ENCODE measurements around the gene ZHX3.

DNA sequence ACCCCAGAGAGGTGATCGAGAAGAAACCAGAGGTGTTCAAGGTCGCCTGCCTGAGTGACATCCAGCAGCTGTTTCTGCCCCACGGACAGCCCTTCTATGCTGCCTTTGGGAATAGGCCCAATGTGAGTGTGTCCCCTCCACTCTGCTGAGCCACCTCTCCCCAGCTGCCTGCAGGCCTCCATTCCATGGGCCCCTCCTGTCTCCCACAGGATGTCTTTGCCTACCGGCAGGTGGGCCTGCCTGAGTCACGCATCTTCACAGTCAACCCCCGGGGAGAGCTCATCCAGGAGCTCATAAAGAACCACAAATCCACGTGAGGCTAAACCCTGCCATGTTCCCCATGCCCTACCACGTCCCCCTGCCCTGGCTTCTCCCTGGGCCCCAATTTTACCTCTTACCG lies 40.7 kb upstream of the ZHX3 start:
- TF ChIP-seq, protein P1, sequence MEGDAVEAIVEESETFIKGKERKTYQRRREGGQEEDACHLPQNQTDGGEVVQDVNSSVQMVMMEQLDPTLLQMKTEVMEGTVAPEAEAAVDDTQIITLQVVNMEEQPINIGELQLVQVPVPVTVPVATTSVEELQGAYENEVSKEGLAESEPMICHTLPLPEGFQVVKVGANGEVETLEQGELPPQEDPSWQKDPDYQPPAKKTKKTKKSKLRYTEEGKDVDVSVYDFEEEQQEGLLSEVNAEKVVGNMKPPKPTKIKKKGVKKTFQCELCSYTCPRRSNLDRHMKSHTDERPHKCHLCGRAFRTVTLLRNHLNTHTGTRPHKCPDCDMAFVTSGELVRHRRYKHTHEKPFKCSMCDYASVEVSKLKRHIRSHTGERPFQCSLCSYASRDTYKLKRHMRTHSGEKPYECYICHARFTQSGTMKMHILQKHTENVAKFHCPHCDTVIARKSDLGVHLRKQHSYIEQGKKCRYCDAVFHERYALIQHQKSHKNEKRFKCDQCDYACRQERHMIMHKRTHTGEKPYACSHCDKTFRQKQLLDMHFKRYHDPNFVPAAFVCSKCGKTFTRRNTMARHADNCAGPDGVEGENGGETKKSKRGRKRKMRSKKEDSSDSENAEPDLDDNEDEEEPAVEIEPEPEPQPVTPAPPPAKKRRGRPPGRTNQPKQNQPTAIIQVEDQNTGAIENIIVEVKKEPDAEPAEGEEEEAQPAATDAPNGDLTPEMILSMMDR (IDR thresholded peaks at IDR 0.05) = no peak
- TF ChIP-seq POLR2A (IDR thresholded peaks at IDR 0.05) (no peak), EP300 (IDR thresholded peaks at IDR 0.05) (no peak)
